Epithelial cell of proximal tubule (primary cell): Measurements from ENCODE around the gene NPPB. TPM values are rescaled to one million over a fixed set of nuclear protein-coding genes. Genes with fewer than 3 reads are reported as not detected.

Experiments used
- DNase-seq: peaks from one replicate; pipeline ENCODE4 v3.0.0-alpha.2; 2011; ENCODE audit warnings: low read depth
- H3K4me3 ChIP-seq: 2 replicates; pipeline ENCODE4 v1.5.1; 2011; ENCODE audit warnings: low read depth, mild to moderate bottlenecking, low read length
- total RNA-seq: library from RNA; depleted of rRNA; stranded (reverse); fragments of >200 nt; gene quantifications from 2 replicates; pipeline ENCODE4 v1.2.3, GENCODE V29; 2015
- TF ChIP-seq, protein P1 (sequence below): conservative IDR thresholded peaks from 2 replicates; pipeline ENCODE4 v1.5.1; 2012; ENCODE audit warnings: low read depth, mild to moderate bottlenecking, low read length

The NPPB gene
- total RNA-seq, 1 donor from 2014 or later: 3.5 TPM

DNA sequence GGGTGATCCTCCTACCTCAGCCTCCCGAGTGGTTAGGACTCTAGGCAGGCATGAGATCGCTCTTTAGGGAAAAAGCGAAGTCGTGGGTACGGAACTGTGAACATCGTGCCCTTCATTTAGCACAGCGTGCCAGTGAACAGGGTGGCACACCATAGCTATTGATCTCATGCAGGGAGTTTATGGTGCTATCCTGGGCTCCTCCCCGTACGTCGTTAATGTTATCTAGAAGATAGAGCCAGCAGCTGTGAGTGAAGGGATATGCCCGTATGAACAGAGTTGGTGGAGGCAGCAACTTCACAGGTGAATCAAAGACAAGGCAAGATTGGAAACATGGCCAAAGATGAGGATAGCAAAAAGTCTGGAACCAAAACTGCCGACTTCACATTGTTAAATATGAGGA is 41.6 kb downstream of the NPPB start:
- DNase-seq: no peak
- TF ChIP-seq, protein P1, sequence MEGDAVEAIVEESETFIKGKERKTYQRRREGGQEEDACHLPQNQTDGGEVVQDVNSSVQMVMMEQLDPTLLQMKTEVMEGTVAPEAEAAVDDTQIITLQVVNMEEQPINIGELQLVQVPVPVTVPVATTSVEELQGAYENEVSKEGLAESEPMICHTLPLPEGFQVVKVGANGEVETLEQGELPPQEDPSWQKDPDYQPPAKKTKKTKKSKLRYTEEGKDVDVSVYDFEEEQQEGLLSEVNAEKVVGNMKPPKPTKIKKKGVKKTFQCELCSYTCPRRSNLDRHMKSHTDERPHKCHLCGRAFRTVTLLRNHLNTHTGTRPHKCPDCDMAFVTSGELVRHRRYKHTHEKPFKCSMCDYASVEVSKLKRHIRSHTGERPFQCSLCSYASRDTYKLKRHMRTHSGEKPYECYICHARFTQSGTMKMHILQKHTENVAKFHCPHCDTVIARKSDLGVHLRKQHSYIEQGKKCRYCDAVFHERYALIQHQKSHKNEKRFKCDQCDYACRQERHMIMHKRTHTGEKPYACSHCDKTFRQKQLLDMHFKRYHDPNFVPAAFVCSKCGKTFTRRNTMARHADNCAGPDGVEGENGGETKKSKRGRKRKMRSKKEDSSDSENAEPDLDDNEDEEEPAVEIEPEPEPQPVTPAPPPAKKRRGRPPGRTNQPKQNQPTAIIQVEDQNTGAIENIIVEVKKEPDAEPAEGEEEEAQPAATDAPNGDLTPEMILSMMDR: no peak
- no peak overlapping the region for H3K4me3 ChIP-seq

DNA sequence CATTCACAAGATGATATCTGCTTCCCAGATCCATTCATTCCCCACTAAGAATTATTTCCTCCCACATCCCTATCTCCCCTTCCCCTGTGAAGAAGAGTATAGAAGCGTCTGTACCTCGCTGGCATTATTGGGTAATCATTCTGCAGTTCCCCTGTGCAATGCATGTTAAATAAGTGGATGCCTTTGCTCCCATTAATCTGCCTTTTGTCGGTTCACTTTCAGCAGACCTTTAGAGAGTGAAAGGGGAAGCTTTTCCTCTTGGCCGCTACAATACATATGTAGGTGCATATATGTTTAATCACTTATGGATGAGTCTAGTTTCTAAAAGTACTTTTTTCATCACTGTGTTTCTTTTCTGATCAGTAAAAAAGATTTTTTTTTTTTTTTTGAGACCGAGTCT is 45.7 kb downstream of the NPPB start:
- DNase-seq: no peak
- no peak overlapping the region for H3K4me3 ChIP-seq
- TF ChIP-seq, protein P1: no peak

Other genes starting within 250 kb of the NPPB start
- 0.51 and 6.5 TPM in 2 replicates for gene FBXO2, start 204.5 kb downstream of the NPPB start, total RNA-seq
- 8.0 and 13.7 TPM in 2 replicates for gene FBXO44, start 204.1 kb downstream of the NPPB start, total RNA-seq
- 6.3 and 6.9 TPM in 2 replicates for gene FBXO6, start 194.7 kb downstream of the NPPB start, total RNA-seq
- gene MAD2L2, start 177.8 kb downstream of the NPPB start, total RNA-seq: 89.4 and 127 TPM in 2 replicates
- under 0.01 and 0.12 TPM in 2 replicates for gene DRAXIN, start 167.2 kb downstream of the NPPB start, total RNA-seq
- gene AGTRAP, start 122.8 kb downstream of the NPPB start, total RNA-seq: 54.7 and 70.3 TPM in 2 replicates
- gene C1orf167, start 96.8 kb downstream of the NPPB start, total RNA-seq: not detected in 2 replicates
- 4.1 and 6.2 TPM in 2 replicates for gene MTHFR, start 53.0 kb downstream of the NPPB start, total RNA-seq
- gene CLCN6, start 52.8 kb downstream of the NPPB start, total RNA-seq: 6.8 and 8.0 TPM in 2 replicates
- gene NPPA, start 11.2 kb downstream of the NPPB start, total RNA-seq: not detected in 2 replicates
- 82.2 and 100 TPM in 2 replicates for gene KIAA2013, start 67.5 kb upstream of the NPPB start, total RNA-seq
- gene PLOD1, start 75.8 kb upstream of the NPPB start, total RNA-seq: 108 and 147 TPM in 2 replicates
- 53.6 and 63.2 TPM in 2 replicates for gene MFN2, start 121.5 kb upstream of the NPPB start, total RNA-seq
- gene MIIP, start 160.6 kb upstream of the NPPB start, total RNA-seq: 57.0 and 61.7 TPM in 2 replicates
- gene TNFRSF8, start 204.4 kb upstream of the NPPB start, total RNA-seq: 0.35 and 0.87 TPM in 2 replicates